H1 (cell line): ENCODE measurements around the gene MICALL2.
A peak's percentile ranks its signal among the peaks of the same experiment; 100 is the strongest.

Experiments used
- CHD2 ChIP-seq: IDR thresholded peaks from 2 replicates; pipeline ENCODE4 v1.6.1; 2012; ENCODE audit warnings: low read length, improper control_type of control experiment
- EGR1 ChIP-seq: IDR thresholded peaks from 2 replicates; pipeline ENCODE4 v1.6.1; 2011; ENCODE audit warnings: low read depth, low read length, borderline replicate concordance
- HDAC2 ChIP-seq, 2 experiments: fragments of 300-600 bp in 1 of 2; sonication (generic) in 1 of 2; IDR thresholded peaks; 2 replicates each; pipeline ENCODE4 v1.6.1; 2011 to 2012; ENCODE audit warnings: low read depth in 2 of 2, low read length in 2 of 2, mild to moderate bottlenecking in 2 of 2, moderate library complexity in 2 of 2, borderline replicate concordance in 1 of 2, inconsistent platforms in 1 of 2
- MAFK ChIP-seq: IDR thresholded peaks from 2 replicates; pipeline ENCODE4 v1.6.1; 2012; ENCODE audit warnings: low read depth, mild to moderate bottlenecking, improper control_type of control experiment, low read length
- POLR2A ChIP-seq, 2 experiments: IDR thresholded peaks; 1 replicate in 1 of 2; 2 replicates in 1 of 2; pipeline ENCODE4 v1.6.1; 2011; ENCODE audit warnings: low read depth in 2 of 2, low read length in 2 of 2, mild to moderate bottlenecking in 2 of 2; ENCODE audit errors: control extremely low read depth in 1 of 2
- POLR2AphosphoS5 ChIP-seq: IDR thresholded peaks from 2 replicates; pipeline ENCODE4 v1.6.1; 2011; ENCODE audit warnings: low read depth, low read length
- SP1 ChIP-seq: IDR thresholded peaks from 2 replicates; pipeline ENCODE4 v1.6.1; 2011; ENCODE audit warnings: low read depth, low read length
- SP2 ChIP-seq: IDR thresholded peaks from 2 replicates; pipeline ENCODE4 v1.6.1; 2012; ENCODE audit warnings: mild to moderate bottlenecking, low read length, inconsistent platforms
- TAF1 ChIP-seq: IDR thresholded peaks from 2 replicates; pipeline ENCODE4 v1.6.1; 2011; ENCODE audit warnings: mild to moderate bottlenecking, low read depth, low read length
- TF ChIP-seq, protein P1 (sequence below), 3 experiments: IDR thresholded peaks; 1 replicate in 2 of 3; 2 replicates in 1 of 3; pipeline versions ENCODE4 v1.5.1 to v1.6.1; 2011; ENCODE audit warnings: low read length in 3 of 3, mild to moderate bottlenecking in 3 of 3, inconsistent platforms in 2 of 3, low read depth in 1 of 3, moderate library complexity in 1 of 3; ENCODE audit not compliant: insufficient read depth in 1 of 3; ENCODE audit errors: control extremely low read depth in 1 of 3
- TF ChIP-seq, protein P2 (sequence below): IDR thresholded peaks from 2 replicates; pipeline ENCODE4 v1.6.1; 2012; ENCODE audit warnings: inconsistent platforms

DNA sequence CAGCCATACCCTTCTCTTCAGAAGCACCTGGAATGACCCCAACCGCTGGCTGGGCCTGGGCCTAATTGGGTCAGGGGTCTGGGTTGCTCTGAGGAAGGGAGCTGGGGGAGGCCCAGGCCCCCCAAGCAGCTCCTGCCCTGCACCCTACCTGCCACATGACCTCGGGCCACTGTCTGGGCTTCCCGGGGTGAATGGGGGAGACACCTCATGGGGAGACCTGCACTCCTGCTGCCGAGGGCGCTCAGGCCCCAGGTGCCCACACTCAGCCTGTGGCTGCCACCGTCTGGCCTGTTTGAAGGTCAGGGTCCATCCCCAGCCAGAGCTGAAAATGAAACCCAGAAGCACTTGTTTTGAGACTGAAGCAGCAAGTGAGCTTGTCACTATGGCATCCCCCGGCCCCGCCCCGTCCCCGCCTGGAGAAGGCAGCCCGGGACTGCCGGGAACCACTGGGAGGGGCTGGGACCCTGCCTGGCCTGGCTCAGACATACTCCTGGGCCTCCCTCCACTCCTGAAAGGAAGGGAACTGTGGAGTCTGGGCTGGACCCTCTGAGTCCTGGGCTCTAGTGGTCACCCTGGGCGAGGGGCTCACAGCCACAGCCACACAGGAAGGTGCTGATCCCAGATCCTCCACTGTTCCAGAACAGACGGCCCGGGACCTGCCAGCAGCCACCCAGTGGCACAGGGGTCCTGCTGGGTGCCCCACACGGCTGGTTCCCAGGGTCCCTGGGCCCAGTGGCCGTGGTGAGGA lies 7.4 kb upstream of the MICALL2 start:
- TF ChIP-seq, protein P1, sequence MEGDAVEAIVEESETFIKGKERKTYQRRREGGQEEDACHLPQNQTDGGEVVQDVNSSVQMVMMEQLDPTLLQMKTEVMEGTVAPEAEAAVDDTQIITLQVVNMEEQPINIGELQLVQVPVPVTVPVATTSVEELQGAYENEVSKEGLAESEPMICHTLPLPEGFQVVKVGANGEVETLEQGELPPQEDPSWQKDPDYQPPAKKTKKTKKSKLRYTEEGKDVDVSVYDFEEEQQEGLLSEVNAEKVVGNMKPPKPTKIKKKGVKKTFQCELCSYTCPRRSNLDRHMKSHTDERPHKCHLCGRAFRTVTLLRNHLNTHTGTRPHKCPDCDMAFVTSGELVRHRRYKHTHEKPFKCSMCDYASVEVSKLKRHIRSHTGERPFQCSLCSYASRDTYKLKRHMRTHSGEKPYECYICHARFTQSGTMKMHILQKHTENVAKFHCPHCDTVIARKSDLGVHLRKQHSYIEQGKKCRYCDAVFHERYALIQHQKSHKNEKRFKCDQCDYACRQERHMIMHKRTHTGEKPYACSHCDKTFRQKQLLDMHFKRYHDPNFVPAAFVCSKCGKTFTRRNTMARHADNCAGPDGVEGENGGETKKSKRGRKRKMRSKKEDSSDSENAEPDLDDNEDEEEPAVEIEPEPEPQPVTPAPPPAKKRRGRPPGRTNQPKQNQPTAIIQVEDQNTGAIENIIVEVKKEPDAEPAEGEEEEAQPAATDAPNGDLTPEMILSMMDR (IDR thresholded peaks at IDR 0.05; ENCODE audit: control extremely low read depth in 1 of 3, insufficient read depth in 1 of 3, low read depth in 1 of 3, low read length in 3 of 3), result no peak
- TF ChIP-seq EGR1 (no peak), SP2 (no peak), SP1 (no peak), CHD2 (no peak), POLR2A (IDR thresholded peaks at IDR 0.05; ENCODE audit: control extremely low read depth in 1 of 2, low read depth in 2 of 2, low read length in 2 of 2) (peak in 1 of 2 experiments; percentile 21; a peak in 1 of 3 replicates), MAFK (no peak), HDAC2 (IDR thresholded peaks at IDR 0.05; ENCODE audit: borderline replicate concordance in 1 of 2, low read depth in 2 of 2, low read length in 2 of 2) (no peak), TAF1 (no peak), POLR2AphosphoS5 (no peak)
- TF ChIP-seq, protein P2, sequence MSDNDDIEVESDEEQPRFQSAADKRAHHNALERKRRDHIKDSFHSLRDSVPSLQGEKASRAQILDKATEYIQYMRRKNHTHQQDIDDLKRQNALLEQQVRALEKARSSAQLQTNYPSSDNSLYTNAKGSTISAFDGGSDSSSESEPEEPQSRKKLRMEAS, result no peak
